Astrocyte (in vitro differentiated cells and primary cell): ENCODE measurements around the gene ETNK1.

ENCODE experiments used
- CTCF ChIP-seq: IDR thresholded peaks from 2 replicates; pipeline ENCODE4 v1.5.1; 2011; ENCODE audit warnings: low read depth, mild to moderate bottlenecking, inconsistent platforms, low read length, moderate library complexity; ENCODE audit not compliant: insufficient read depth
- EZH2 ChIP-seq: IDR thresholded peaks from 2 replicates; pipeline ENCODE4 v1.6.1; 2012; ENCODE audit warnings: mild to moderate bottlenecking, low read length, inconsistent platforms; ENCODE audit not compliant: insufficient read depth

GRCh38 chr12:22610131-22610530 is 14.8 kb upstream of the ETNK1 start:
- no peak for TF ChIP-seq CTCF
- TF ChIP-seq EZH2, result no peak
